Upper lobe of right lung (tissue), 1 donor: Measurements from ENCODE around the gene GRM1. TPM values are rescaled to one million over a fixed set of nuclear protein-coding genes. Genes with fewer than 3 reads are reported as not detected.
A peak's percentile ranks its signal among the peaks of the same experiment; 100 is the strongest.

Experiments used
- ATAC-seq: fragments of 200-7000 bp; cut with Tn5 transposase; one replicate; pipeline ENCODE4 v1.9.1; 2020; ENCODE audit warnings: mild to moderate bottlenecking, moderate library complexity
- DNase-seq: peaks from one replicate; pipeline ENCODE4 v3.0.0-alpha.2; 2020
- H3K27ac ChIP-seq: fragments of 200-600 bp; one replicate; pipeline ENCODE4 v1.8.0; 2022
- H3K27me3 ChIP-seq: fragments of 200-600 bp; one replicate; pipeline ENCODE4 v1.8.0; 2022; ENCODE audit warnings: mild to moderate bottlenecking
- H3K36me3 ChIP-seq: fragments of 200-600 bp; one replicate; pipeline ENCODE4 v1.8.0; 2022
- H3K4me1 ChIP-seq: fragments of 200-600 bp; one replicate; pipeline ENCODE4 v1.8.0; 2022
- H3K4me3 ChIP-seq: fragments of 200-600 bp; one replicate; pipeline ENCODE4 v1.8.0; 2022; ENCODE audit warnings: mild to moderate bottlenecking
- H3K9me3 ChIP-seq: fragments of 200-600 bp; one replicate; pipeline ENCODE4 v1.8.0; 2022
- intact Hi-C: fragments of 100-400 bp; cut with DNase I; formaldehyde crosslinking; loops from one replicate; pipeline ENCODE4 v1.11.0; 2022
- total RNA-seq: library from RNA; stranded (reverse); fragmentation: NEBNext Ultra II Directional; extraction: Animal tissue kit (Norgen Biotek cat#: 25700); gene quantifications from one replicate; pipeline ENCODE4 v1.2.1, GENCODE V29; 2021
- TF ChIP-seq, protein P1 (sequence below): fragments of 200-600 bp; IDR thresholded peaks from one replicate; pipeline ENCODE4 v1.8.0; 2022; ENCODE audit warnings: antibody characterized with exemption
- donor health status: DM: no; HTN: yes; CAD: no; lungs with severe emphysema.

The GRM1 gene
- total RNA-seq, 1 donor from 2014 or later = 0.09 TPM

- TF ChIP-seq, protein P1, sequence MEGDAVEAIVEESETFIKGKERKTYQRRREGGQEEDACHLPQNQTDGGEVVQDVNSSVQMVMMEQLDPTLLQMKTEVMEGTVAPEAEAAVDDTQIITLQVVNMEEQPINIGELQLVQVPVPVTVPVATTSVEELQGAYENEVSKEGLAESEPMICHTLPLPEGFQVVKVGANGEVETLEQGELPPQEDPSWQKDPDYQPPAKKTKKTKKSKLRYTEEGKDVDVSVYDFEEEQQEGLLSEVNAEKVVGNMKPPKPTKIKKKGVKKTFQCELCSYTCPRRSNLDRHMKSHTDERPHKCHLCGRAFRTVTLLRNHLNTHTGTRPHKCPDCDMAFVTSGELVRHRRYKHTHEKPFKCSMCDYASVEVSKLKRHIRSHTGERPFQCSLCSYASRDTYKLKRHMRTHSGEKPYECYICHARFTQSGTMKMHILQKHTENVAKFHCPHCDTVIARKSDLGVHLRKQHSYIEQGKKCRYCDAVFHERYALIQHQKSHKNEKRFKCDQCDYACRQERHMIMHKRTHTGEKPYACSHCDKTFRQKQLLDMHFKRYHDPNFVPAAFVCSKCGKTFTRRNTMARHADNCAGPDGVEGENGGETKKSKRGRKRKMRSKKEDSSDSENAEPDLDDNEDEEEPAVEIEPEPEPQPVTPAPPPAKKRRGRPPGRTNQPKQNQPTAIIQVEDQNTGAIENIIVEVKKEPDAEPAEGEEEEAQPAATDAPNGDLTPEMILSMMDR = peak; percentile 10
- no peak overlapping the region for H3K4me3 ChIP-seq
- no peak overlapping the region for H3K27ac ChIP-seq
- no peaks in the 10 kb centered on the region for H3K4me1 ChIP-seq
- no peak for DNase-seq
- intact Hi-C loops = no loop called here
- no peaks in the 10 kb centered on the region for H3K9me3 ChIP-seq
- H3K36me3 ChIP-seq = no peaks in the 10 kb centered on the region
- ATAC-seq = peak; percentile 33
- no peaks in the 10 kb centered on the region for H3K27me3 ChIP-seq
Measured at GRCh38 chr6:146041282-146041681, 12.4 kb downstream of the GRM1 start.

- DNase-seq (no peak), ATAC-seq (no peak)
- TF ChIP-seq, protein P1 = no peak
- H3K4me3 ChIP-seq = no peak overlapping the region
- no peaks in the 10 kb centered on the region for H3K36me3 ChIP-seq
- no peaks in the 10 kb centered on the region for H3K27me3 ChIP-seq
- no peaks in the 10 kb centered on the region for H3K9me3 ChIP-seq
- intact Hi-C loops = no loop called here
- no peaks in the 10 kb centered on the region for H3K4me1 ChIP-seq
- no peak overlapping the region for H3K27ac ChIP-seq
Measured at GRCh38 chr6:146047371-146047770, 18.5 kb downstream of the GRM1 start.

GRCh38 chr6:146050168-146050567, 21.3 kb downstream of the GRM1 start:
- TF ChIP-seq, protein P1 = no peak
- H3K4me3 ChIP-seq = no peak overlapping the region
- H3K27me3 ChIP-seq = no peaks in the 10 kb centered on the region
- H3K9me3 ChIP-seq = no peaks in the 10 kb centered on the region
- no peak for DNase-seq
- intact Hi-C loops = no loop called here
- no peak overlapping the region for H3K27ac ChIP-seq
- H3K36me3 ChIP-seq = no peaks in the 10 kb centered on the region
- no peaks in the 10 kb centered on the region for H3K4me1 ChIP-seq
- ATAC-seq = no peak

DNA sequence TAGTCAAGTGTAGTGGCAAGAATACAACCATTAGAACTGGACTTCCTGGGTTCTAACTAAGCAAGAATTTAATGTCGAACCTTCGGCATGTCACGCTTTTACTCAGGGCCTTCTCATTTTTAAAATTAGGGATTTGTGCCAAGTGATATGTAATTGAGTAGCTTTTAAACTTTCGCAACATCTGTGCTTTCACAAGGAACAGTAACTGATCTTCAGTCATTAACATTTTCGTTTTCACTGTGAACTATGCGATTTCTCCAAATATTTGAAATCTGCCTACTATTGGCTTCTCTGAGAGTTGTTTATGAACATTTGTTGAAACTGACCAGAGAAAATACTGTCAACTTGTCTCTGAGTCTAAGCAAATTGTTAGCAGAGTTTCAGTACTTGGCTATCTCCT, 27.6 kb downstream of the GRM1 start:
- Histone ChIP-seq H3K36me3 (no peaks in the 10 kb centered on the region), H3K9me3 (no peaks in the 10 kb centered on the region), H3K4me3 (no peak overlapping the region), H3K27ac (no peak overlapping the region), H3K4me1 (no peaks in the 10 kb centered on the region), H3K27me3 (no peaks in the 10 kb centered on the region)
- intact Hi-C loops = no loop called here
- DNase-seq = no peak
- TF ChIP-seq, protein P1 = no peak
- no peak for ATAC-seq

DNA sequence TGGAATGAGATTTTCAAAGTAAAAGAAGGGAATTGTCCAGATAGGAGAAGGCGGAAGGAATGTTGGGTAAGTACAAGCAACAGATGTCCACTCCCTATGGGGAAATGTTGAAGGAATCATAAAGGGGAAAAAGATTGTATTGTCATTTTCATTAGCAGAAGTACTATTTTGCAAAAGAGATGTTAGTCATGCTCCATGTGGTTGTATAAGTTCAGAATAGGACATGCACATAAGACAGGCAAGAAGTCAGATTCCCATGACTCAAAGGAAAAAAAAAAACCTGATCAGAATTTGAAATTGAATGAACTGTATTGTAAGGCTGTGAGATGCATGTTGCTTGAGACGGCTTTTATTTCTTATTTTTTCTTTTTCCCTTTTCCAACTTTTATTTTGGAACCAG, 36.8 kb downstream of the GRM1 start:
- Histone ChIP-seq H3K4me1 (no peaks in the 10 kb centered on the region), H3K9me3 (no peaks in the 10 kb centered on the region), H3K27ac (no peak overlapping the region), H3K36me3 (no peaks in the 10 kb centered on the region), H3K4me3 (no peak overlapping the region), H3K27me3 (no peaks in the 10 kb centered on the region)
- ATAC-seq = no peak
- DNase-seq = no peak
- TF ChIP-seq, protein P1 = no peak
- intact Hi-C loops = no loop called here

DNA sequence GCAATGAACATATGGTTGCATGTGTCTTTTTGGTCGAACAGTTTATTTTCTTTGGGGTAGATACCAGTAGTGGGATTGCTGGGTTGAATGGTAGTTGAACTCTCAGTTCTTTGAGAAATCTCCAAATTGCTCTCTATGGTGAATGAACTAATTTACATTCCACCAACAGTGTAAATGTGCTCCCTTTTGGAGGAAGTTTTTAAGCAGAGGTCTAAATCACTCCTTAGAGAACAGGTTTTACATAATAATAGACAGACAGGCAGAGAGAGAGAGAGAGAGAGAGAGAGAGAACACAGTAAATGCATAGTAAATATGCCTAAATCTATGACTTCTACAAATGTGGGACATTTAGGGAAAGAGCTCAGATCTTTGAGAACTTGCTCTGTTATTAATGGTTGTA, 37.6 kb downstream of the GRM1 start:
- intact Hi-C loops = no loop called here
- DNase-seq = no peak
- no peak overlapping the region for H3K27ac ChIP-seq
- TF ChIP-seq, protein P1 = no peak
- H3K27me3 ChIP-seq = no peaks in the 10 kb centered on the region
- no peak for ATAC-seq
- H3K4me1 ChIP-seq = no peaks in the 10 kb centered on the region
- no peak overlapping the region for H3K4me3 ChIP-seq
- no peaks in the 10 kb centered on the region for H3K36me3 ChIP-seq
- H3K9me3 ChIP-seq = no peaks in the 10 kb centered on the region
